ENCODE measurements around the gene LSM2.

The LSM2 gene

GRCh38 chr6:31776989-31777666, 29.6 kb downstream of the LSM2 start, which contains the start of gene VWA7:
Gene VWA7, minus strand, starts transcription at chr6:31777328. Its CDS starts 549 bp downstream, at chr6:31776779.
- DNase-seq (ENCODE audit: low read depth, low spot score) = peak; percentile 56

- DNase-seq (ENCODE audit: low read depth, low spot score) = peak; percentile 22
Measured at GRCh38 chr6:31776485-31776988, 30.2 kb downstream of the LSM2 start.

GRCh38 chr6:31775633-31776484, 30.9 kb downstream of the LSM2 start:
- DNase-seq (ENCODE audit: low read depth, low spot score) = no peak

- no peak for DNase-seq (ENCODE audit: low read depth, low spot score)
Measured at GRCh38 chr6:31775184-31775583, 31.6 kb downstream of the LSM2 start.

GRCh38 chr6:31771992-31772358, 34.8 kb downstream of the LSM2 start:
- DNase-seq (ENCODE audit: low read depth, low spot score) = no peak

GRCh38 chr6:31770860-31771259, 35.9 kb downstream of the LSM2 start:
- no peak for DNase-seq (ENCODE audit: low read depth, low spot score)

- DNase-seq (ENCODE audit: low read depth, low spot score) = peak; percentile 95
Measured at GRCh38 chr6:31769684-31770371, 36.9 kb downstream of the LSM2 start.

- no peak for DNase-seq (ENCODE audit: low read depth, low spot score)
Measured at GRCh38 chr6:31768363-31769257, 38.2 kb downstream of the LSM2 start.

- peak; percentile 32 for DNase-seq (ENCODE audit: low read depth, low spot score)
Measured at GRCh38 chr6:31767096-31767645, 39.6 kb downstream of the LSM2 start.

GRCh38 chr6:31765910-31766794, 40.6 kb downstream of the LSM2 start:
- peak; percentile 75 for DNase-seq (ENCODE audit: low read depth, low spot score)

- no peak for DNase-seq (ENCODE audit: low read depth, low spot score)
Measured at GRCh38 chr6:31765559-31765909, 41.2 kb downstream of the LSM2 start.

- no peak for DNase-seq (ENCODE audit: low read depth, low spot score)
Measured at GRCh38 chr6:31764198-31764597, 42.6 kb downstream of the LSM2 start.

- peak; percentile 36 for DNase-seq (ENCODE audit: low read depth, low spot score)
Measured at GRCh38 chr6:31763619-31763940, 43.2 kb downstream of the LSM2 start.

- no peak for DNase-seq (ENCODE audit: low read depth, low spot score)
Measured at GRCh38 chr6:31762878-31763618, 43.7 kb downstream of the LSM2 start.

- no peak for DNase-seq (ENCODE audit: low read depth, low spot score)
Measured at GRCh38 chr6:31762356-31762755, 44.4 kb downstream of the LSM2 start, which contains the start of gene SAPCD1. Gene SAPCD1, plus strand, starts transcription at chr6:31762656. Its CDS starts 399 bp downstream, at chr6:31763055.

GRCh38 chr6:31761343-31761742, 45.4 kb downstream of the LSM2 start:
- no peak for DNase-seq (ENCODE audit: low read depth, low spot score)

- DNase-seq (ENCODE audit: low read depth, low spot score) = no peak
Measured at GRCh38 chr6:31760790-31761189, 46.0 kb downstream of the LSM2 start.

- DNase-seq (ENCODE audit: low read depth, low spot score) = no peak
Measured at GRCh38 chr6:31758281-31758680, 48.5 kb downstream of the LSM2 start.

GRCh38 chr6:31752739-31753319, 53.9 kb downstream of the LSM2 start:
- no peak for DNase-seq (ENCODE audit: low read depth, low spot score)

All from ELF-1 (cell line).